Activated CD8-positive, alpha-beta memory T cell treated with anti-CD3 and anti-CD28 coated beads, Interleukin-2, amount 50 U/mL, for 48 hours (primary cell): Measurements from ENCODE around the gene SLC19A1.

Experiments
- DNase-seq: peaks from one replicate; pipeline ENCODE4 v3.0.0-alpha.2; 2020

SLC19A1 gene

GRCh38 chr21:45475797-45476570 lies 66.3 kb downstream of the SLC19A1 start:
- DNase-seq, result no peak

DNA sequence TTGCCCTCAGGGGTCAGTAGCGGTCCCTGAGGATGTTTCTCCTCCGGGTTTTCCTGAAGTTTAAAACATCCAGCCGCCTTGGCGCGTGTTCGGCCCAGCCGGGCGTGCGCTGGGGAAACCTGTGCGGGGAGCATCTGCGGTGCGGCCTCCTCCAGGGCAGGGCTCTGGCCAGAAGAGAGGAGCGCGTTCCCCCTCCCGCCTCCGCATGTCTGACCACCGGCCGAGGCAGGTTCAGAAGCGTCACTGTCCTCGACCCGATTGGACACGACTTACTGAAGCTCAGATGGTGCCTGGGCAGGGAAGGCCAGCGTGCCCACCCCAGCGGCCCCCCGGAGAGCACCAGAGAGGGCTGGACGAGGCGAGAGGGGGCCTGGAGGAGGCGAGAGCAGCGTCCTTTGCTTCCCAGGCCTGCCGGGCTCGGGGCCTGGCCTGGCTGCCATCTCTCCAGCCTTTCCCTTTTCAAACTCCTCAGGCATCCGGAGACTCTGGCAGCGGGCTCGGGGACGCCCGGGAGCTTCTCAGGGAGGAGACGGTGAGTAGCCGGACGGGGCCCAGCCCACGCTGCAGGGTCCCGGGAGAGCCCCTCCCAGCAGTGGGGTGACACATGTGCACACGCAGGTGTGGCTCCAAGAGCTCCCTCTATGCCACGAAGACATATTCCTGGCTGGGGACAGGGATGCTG lies 67.1 kb downstream of the SLC19A1 start:
- no peak for DNase-seq

- DNase-seq, result no peak
Observed at GRCh38 chr21:45474323-45474950, 67.8 kb downstream of the SLC19A1 start.

- no peak for DNase-seq
Observed at GRCh38 chr21:45473496-45474322, 68.5 kb downstream of the SLC19A1 start.

GRCh38 chr21:45472445-45473365 lies 69.5 kb downstream of the SLC19A1 start:
- no peak for DNase-seq

DNA sequence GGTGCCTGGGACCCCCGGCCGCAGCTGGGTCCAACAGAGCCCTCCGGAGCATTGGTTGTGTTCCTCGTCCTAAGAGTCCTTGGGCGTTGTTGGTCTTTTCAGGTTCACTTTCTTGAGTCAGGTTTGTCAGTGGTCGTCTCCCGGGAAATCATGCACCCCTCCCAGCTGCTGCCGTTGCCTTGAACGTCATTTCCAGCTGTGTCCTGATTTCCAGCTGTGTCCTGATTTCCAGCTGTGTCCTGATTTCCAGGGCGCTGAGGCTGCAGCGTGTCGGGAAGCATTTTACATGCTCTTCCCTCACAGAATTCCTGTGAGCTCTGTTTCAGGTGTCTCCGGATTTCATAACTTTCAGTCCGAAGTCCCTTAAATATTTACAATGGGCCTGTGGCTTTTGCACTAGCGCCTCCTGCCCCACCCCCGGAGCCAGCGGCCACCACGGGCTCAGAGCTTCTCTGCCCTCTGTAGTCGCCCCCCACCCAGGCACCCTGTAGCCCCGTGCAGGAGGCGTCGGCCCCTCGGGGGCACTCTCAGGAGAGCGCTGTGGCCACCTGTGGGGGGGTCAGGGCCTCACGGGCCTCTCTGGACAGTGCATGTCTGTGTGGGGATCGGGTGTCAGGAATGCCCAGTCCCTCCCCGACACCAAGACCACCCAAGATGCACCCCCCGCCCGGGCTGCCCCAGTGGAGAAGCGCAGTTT lies 70.6 kb downstream of the SLC19A1 start:
- DNase-seq, result no peak

DNA sequence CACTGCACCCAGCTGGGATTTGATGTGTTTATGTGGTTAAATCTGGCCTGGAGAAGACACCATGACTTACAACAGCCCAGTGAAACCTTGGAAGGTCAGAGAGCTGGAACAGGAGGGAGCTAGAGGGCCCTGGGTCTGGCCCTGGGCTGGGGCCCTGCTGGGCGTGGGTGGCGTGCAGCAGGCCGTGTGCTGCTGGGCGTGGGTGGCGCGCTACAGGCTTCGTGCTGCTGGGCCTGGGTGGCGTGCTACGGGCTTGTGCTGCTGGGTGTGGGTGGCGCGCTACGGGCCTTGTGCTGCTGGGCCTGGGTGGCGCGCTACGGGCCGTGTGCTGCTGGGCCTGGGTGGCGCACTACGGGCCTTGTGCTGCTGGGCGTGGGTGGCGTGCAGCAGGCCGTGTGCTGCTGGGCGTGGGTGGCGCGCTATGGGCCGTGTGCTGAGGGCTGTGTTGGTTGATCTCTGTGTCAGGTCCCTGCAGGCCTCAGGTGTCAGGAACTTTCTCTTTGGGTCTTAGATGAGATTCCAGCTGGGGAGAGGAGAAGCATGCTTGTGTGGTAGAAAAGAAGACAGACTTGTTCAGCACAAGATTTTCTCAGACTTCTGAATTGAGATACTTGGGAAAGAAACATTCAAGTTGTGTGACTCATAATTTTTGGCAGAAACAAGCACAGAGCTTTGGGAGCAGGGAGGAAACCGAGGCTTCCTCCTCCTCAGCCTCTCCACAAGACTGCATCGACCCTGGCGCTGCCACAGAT lies 71.3 kb downstream of the SLC19A1 start:
- DNase-seq, result no peak

DNA sequence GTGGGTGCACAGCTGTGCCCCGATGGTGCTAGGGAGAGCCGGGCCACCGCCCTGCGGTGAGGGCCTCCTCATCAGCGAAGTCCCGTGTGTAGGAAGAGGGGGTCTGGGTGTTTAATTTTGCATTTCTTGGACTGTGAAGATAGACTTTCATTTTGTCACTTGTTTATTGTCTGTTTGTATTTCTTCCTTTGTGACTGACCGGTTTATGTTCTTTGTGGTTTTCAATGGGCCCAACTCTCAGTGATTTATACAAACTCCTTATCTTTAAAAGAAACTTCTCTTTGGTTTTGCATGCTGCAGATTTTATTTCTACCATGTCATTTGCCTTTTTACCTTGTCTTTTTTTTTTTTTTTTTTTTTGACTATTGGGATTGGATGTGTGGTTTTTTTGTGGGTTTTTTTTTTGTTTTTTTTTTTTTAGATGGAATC lies 72.1 kb downstream of the SLC19A1 start:
- DNase-seq, result no peak

DNA sequence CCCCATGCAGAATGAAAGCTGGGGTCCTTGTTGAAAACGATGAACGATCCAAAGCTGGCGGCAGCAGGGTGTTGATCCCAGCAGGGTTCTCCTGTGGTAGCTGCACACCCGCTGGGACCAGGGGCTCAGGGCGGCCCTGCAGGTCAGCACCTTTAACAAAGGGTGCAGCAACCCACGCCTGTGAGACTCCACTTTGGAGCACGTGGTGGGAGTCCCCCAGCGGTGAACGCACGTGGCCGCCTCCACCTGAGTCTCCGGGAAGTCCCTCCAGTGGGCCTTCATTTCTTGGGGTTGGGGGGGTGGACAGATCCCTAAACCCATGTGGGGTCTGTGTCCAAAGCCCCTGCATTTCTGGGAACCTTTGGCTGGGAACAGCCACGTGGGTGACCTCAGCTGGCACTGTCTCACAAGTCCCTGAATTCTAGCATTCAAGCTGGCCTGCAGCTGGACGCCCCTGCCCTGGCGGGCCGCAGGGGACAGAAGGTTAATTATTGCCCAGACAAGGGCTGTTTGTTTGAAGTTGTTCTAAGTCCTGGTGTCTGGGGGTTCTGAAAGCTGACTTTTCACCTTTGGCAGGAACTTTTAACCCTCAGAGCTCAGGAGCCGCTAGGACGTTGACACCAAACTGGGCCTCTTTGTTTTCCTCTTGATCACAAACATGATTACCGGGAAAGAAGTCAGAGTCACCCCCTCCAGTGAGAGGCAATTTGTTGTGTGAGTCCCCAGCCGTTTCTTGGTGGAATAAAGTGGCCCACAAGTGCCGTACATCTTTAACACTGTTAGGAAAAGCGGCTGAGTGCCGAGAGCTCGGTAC lies 72.8 kb downstream of the SLC19A1 start:
- no peak for DNase-seq

- DNase-seq, result no peak
Observed at GRCh38 chr21:45468971-45469272, 73.3 kb downstream of the SLC19A1 start.

DNA sequence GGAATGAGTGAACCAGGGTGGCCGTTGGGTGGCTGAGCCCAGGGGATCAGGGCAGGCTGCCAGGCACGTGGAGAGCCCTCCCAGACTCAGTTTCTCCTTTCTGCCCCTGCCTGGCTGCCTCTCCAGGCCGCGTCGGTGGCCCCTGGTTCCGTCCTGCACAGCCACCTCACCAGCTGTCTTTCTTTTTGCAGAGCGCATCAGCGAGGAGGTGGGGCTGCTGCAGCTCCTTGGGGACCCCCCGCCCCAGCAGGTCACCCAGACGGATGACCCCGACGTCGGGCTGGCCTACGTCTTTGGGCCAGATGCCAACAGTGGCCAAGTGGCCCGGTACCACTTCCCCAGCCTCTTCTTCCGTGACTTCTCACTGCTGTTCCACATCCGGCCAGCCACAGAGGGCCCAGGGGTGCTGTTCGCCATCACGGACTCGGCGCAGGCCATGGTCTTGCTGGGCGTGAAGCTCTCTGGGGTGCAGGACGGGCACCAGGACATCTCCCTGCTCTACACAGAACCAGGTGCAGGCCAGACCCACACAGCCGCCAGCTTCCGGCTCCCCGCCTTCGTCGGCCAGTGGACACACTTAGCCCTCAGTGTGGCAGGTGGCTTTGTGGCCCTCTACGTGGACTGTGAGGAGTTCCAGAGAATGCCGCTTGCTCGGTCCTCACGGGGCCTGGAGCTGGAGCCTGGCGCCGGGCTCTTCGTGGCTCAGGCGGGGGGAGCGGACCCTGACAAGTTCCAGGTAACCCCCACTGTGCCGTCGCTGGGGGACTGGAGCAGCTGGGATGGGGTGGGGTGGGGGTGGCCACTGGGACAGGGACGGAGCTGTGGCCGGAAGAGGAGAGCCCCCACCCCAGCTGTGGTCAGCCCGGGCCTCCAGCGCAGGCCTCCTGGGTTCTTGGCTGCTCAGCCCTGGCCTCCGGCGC lies 73.9 kb downstream of the SLC19A1 start:
- no peak for DNase-seq

- no peak for DNase-seq
Observed at GRCh38 chr21:45467221-45467779, 74.9 kb downstream of the SLC19A1 start.

- no peak for DNase-seq
Observed at GRCh38 chr21:45466330-45467220, 75.7 kb downstream of the SLC19A1 start.

GRCh38 chr21:45465611-45466329 lies 76.5 kb downstream of the SLC19A1 start:
- DNase-seq, result no peak

GRCh38 chr21:45465105-45465504 lies 77.1 kb downstream of the SLC19A1 start:
- DNase-seq, result no peak

DNA sequence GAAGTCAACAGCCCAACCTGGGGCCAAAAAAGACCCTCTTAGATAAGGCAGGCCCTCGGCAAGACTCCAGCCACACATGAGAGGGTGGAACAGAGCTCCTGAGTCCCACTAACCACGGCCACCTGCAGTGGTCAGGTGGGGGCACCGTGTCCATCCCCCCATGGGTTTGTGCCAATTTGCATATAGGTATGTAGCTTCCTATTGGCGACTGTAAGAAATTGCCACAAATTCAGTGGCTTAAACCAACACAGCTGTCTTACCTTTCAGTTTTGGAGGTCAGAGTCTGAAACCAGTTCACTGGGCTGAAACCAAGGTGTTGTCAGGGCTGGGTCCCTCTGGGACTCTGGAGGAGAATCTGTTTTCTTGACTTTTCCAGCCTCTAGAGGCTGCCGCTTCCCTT lies 77.9 kb downstream of the SLC19A1 start:
- DNase-seq, result no peak

DNA sequence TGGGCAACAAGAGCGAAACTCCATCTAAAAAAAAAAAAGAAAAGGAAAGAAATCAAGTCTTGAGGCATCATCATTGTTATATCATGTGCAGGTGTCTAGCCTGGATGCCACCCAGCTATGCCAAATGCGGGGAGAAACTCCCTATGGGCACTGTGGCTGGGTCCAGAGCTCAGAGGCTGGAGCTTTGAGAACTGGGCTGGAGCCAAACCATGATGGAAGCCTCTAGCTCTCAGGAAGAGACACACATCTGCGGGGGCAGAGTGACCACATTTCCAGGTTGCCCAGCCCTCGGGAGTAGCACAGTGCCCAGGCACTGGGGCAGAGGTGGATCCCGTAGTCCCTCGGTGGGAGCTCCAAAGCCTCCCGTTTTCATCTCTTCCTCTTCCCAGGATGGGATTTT lies 78.4 kb downstream of the SLC19A1 start:
- DNase-seq, result no peak
